Peyer's patch (tissue), 4 donors: ENCODE results near the gene NAT8L.

Experiments used
- CTCF ChIP-seq, 6 experiments: fragments of 450-650 bp in 4 of 6; fragments of 200-600 bp in 2 of 6; sonication (generic) in 1 of 6; IDR thresholded peaks; one replicate each; pipeline ENCODE4 v1.5.1; 2017 to 2019; ENCODE audit warnings: antibody characterized with exemption in 6 of 6, mild to moderate bottlenecking in 3 of 6, moderate library complexity in 1 of 6
- POLR2A ChIP-seq, 2 donors: fragments of 450-650 bp; IDR thresholded peaks; one replicate each; pipeline ENCODE4 v1.5.1; 2017; ENCODE audit warnings: antibody characterized with exemption in 2 of 2, mild to moderate bottlenecking in 2 of 2, moderate library complexity in 2 of 2

DNA sequence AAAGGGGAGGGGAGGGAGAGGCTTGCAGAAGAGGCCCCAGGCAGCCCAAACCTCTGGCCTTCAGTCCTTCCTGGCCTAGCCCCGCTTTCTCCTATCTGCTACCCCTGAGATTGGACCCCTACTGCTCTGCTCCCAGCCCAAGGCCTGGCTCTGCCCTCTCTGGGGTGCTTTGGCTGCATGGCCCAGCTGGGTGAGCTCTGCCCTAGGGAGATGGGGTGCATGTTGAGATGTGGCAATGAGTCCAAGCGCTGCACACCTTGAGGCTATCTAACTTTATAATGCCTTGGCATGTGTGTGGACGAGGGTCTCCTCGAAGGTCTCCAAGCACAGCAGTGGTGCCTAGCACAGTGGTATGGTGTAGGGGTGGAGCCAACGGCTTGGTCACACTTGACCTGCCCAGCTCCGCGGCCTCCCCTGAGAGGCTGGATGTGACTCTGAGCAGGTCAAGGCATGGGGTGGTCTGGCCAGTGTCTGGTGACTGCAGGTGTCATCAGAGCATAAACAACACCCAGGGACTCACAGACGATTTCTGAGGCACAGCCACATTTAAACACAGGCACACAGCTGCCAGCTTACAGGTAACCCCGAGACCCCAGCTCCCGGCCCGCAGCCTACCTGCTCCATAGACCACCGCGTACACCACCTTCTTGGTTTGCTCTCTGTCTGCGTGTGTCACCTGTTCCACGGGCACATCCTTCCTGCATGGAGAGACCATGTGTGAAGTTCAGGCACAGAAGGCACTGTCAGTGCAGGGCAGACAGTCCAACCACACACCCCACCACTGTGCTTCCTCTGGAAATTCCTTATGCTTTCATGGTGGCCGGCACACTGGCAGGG lies 36.3 kb downstream of the NAT8L start:
- no peak for TF ChIP-seq CTCF (IDR thresholded peaks at IDR 0.05)
- no peak for TF ChIP-seq POLR2A (IDR thresholded peaks at IDR 0.05)
